Liver (tissue), 9 donors: Measurements from ENCODE around the gene FUBP1. TPM values are rescaled to one million over a fixed set of nuclear protein-coding genes. Genes with fewer than 3 reads are reported as not detected.
"Not testable (repeated sequence)": the region's sequence is repeated elsewhere in the genome, so short reads cannot be mapped to it uniquely, and the experiment has no call there.

ENCODE experiments used
- DNase-seq: peaks from one replicate; pipeline ENCODE4 v3.0.0-alpha.2; 2017; ENCODE audit warnings: low spot score
- H3K27ac ChIP-seq, 2 donors: one replicate each; pipeline ENCODE4 v1.7.0; 2013; ENCODE audit warnings: inconsistent platforms in 2 of 2, low read length in 2 of 2, control low read depth in 1 of 2, low read depth in 1 of 2, mild to moderate bottlenecking in 1 of 2
- H3K27me3 ChIP-seq, 4 donors: one replicate each; pipeline versions ENCODE4 v1.6.1 to v1.7.0; 2013; ENCODE audit warnings: low read length in 3 of 4, inconsistent platforms in 1 of 4, mild to moderate bottlenecking in 1 of 4, moderate library complexity in 1 of 4; ENCODE audit not compliant: control insufficient read depth in 4 of 4, insufficient read depth in 4 of 4
- H3K36me3 ChIP-seq, 4 donors: one replicate each; pipeline versions ENCODE4 v1.6.1 to v1.7.0; 2013; ENCODE audit warnings: low read length in 3 of 4, mild to moderate bottlenecking in 3 of 4, low read depth in 1 of 4, moderate library complexity in 1 of 4; ENCODE audit not compliant: control insufficient read depth in 4 of 4, insufficient read depth in 3 of 4
- H3K4me1 ChIP-seq, 4 donors: one replicate each; pipeline versions ENCODE4 v1.6.1 to v1.7.0; 2013; ENCODE audit warnings: low read length in 3 of 4, mild to moderate bottlenecking in 3 of 4, moderate library complexity in 1 of 4; ENCODE audit not compliant: control insufficient read depth in 4 of 4, insufficient read depth in 4 of 4
- H3K4me3 ChIP-seq, 3 donors: one replicate each; pipeline versions ENCODE4 v1.6.1 to v1.7.0; 2013; ENCODE audit warnings: low read length in 3 of 3, control low read depth in 1 of 3, low read depth in 1 of 3, mild to moderate bottlenecking in 1 of 3
- H3K9ac ChIP-seq, 2 donors: one replicate each; pipeline ENCODE4 v1.7.0; 2013; ENCODE audit warnings: low read length in 2 of 2, mild to moderate bottlenecking in 2 of 2, moderate library complexity in 2 of 2, control low read depth in 1 of 2, low read depth in 1 of 2
- H3K9me3 ChIP-seq, 4 donors: one replicate each; pipeline versions ENCODE4 v1.6.1 to v1.7.0; 2013; ENCODE audit warnings: low read length in 3 of 4; ENCODE audit not compliant: control insufficient read depth in 4 of 4
- EGR1 ChIP-seq, 2 donors: IDR thresholded peaks; 2 replicates each; pipeline ENCODE4 v1.6.1; 2016 to 2018; ENCODE audit warnings: antibody characterized with exemption in 2 of 2, low read depth in 2 of 2
- FOXA1 ChIP-seq: IDR thresholded peaks from 2 replicates; pipeline ENCODE4 v1.6.1; 2016; ENCODE audit warnings: antibody characterized with exemption
- FOXA2 ChIP-seq: IDR thresholded peaks from 2 replicates; pipeline ENCODE4 v1.6.1; 2016; ENCODE audit warnings: antibody characterized with exemption
- GABPA ChIP-seq, 2 donors: IDR thresholded peaks in 1 of 2; conservative IDR thresholded peaks in 1 of 2; 2 replicates each; pipeline ENCODE4 v1.6.1; 2016; ENCODE audit warnings: antibody characterized with exemption in 2 of 2, mild to moderate bottlenecking in 1 of 2, moderate library complexity in 1 of 2
- JUND ChIP-seq, 2 donors: IDR thresholded peaks; 2 replicates each; pipeline ENCODE4 v1.6.1; 2016; ENCODE audit warnings: antibody characterized with exemption in 2 of 2
- NR2F2 ChIP-seq: IDR thresholded peaks from 2 replicates; pipeline ENCODE4 v1.6.1; 2016; ENCODE audit warnings: antibody characterized with exemption
- RAD21 ChIP-seq, 2 donors: IDR thresholded peaks; 2 replicates each; pipeline ENCODE4 v1.6.1; 2016; ENCODE audit warnings: antibody characterized with exemption in 2 of 2, mild to moderate bottlenecking in 2 of 2
- SP1 ChIP-seq: IDR thresholded peaks from 2 replicates; pipeline ENCODE4 v1.6.1; 2018; ENCODE audit warnings: antibody characterized with exemption, mild to moderate bottlenecking
- WGBS: extraction: QIAGEN DNeasy Blood & Tissue Kit; methylation state at CpG from one replicate; pipeline ENCODE4 v1.1.7; 2013; 5-methylcytosine and 5-hydroxymethylcytosine counted together
- polyA plus RNA-seq, 2 donors: library from polyadenylated mRNA; stranded (reverse) in 1 of 2; unstranded in 1 of 2; fragments of 200-250 nt in 1 of 2; fragments of >200 nt in 1 of 2; fragmentation: Nextera tagmentation in 1 of 2; extraction: Ambion mirVana in 1 of 2; gene quantifications; one replicate each; pipeline versions ENCODE4 v1.2.1 to v1.2.3, GENCODE V29; 2013 to 2015
- total RNA-seq, 2 donors: library from RNA; depleted of rRNA; stranded (reverse); fragments of >200 nt; gene quantifications; one replicate each; pipeline ENCODE4 v1.2.3, GENCODE V29; 2014
- TF ChIP-seq, protein P1 (sequence below): IDR thresholded peaks from 2 replicates; pipeline ENCODE4 v1.6.1; 2016; ENCODE audit warnings: antibody characterized with exemption, mild to moderate bottlenecking
- TF ChIP-seq, protein P2 (sequence below): IDR thresholded peaks from 2 replicates; pipeline ENCODE4 v1.6.1; 2016; ENCODE audit warnings: antibody characterized with exemption
- TF ChIP-seq, protein P3 (sequence below): IDR thresholded peaks from 2 replicates; pipeline ENCODE4 v1.6.1; 2016; ENCODE audit warnings: antibody characterized with exemption
- TF ChIP-seq, protein P4 (sequence below): IDR thresholded peaks from 2 replicates; pipeline ENCODE4 v1.6.1; 2016; ENCODE audit warnings: antibody characterized with exemption
- TF ChIP-seq, protein P5 (sequence below): fragments of 150-350 bp; IDR thresholded peaks from 2 replicates; pipeline ENCODE4 v1.5.1; 2017; ENCODE audit warnings: improper control_type of control experiment, low read depth, low read length; ENCODE audit not compliant: missing input control
- donor health status: healthy.
- donor health status: healthy.
- donor health status: healthy.
- donor health status: healthy.
- donor health status: healthy.

Gene FUBP1
- total and polyA plus RNA-seq, 4 donors: 16.3 to 97.4 (median 47.2) TPM

DNA sequence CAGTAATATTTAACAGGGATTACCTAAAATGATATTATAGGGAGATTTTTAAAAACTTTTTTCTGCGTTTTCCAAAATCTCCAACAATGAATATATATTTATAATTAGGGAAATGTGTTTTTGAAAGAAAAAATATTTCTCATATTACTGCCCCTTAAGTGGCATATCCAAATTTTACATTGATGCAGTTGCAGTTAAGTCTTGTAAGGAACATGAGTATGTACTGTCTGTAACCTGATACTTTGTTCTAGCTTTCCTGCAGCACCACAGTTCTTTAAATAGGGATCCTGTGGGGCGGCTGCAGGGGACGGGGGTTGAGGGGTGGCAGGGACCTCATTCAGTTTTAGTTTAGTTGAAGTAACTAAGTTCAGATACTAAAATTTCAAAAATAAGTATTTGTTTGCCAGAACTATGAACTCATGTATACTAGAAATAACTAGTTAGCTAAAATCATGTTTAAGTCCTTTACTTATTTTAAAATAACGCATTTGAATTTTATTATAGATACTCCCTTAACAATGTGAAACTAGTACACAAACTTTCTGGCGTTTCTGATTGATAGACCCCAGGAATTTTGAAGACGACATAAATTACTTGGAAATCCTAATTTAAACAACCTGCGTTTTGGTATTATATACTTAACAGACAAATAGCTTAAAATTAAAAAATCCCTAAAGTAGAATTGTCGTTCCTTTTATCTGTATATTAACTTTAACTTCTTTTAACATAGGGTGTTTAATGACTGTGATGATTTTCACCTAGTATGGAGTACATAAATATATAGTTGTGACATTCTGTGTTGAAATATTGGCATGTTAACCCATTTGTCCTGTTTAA lies 25.2 kb upstream of the FUBP1 start:
- no peak for TF ChIP-seq FOXA2
- TF ChIP-seq, protein P1, sequence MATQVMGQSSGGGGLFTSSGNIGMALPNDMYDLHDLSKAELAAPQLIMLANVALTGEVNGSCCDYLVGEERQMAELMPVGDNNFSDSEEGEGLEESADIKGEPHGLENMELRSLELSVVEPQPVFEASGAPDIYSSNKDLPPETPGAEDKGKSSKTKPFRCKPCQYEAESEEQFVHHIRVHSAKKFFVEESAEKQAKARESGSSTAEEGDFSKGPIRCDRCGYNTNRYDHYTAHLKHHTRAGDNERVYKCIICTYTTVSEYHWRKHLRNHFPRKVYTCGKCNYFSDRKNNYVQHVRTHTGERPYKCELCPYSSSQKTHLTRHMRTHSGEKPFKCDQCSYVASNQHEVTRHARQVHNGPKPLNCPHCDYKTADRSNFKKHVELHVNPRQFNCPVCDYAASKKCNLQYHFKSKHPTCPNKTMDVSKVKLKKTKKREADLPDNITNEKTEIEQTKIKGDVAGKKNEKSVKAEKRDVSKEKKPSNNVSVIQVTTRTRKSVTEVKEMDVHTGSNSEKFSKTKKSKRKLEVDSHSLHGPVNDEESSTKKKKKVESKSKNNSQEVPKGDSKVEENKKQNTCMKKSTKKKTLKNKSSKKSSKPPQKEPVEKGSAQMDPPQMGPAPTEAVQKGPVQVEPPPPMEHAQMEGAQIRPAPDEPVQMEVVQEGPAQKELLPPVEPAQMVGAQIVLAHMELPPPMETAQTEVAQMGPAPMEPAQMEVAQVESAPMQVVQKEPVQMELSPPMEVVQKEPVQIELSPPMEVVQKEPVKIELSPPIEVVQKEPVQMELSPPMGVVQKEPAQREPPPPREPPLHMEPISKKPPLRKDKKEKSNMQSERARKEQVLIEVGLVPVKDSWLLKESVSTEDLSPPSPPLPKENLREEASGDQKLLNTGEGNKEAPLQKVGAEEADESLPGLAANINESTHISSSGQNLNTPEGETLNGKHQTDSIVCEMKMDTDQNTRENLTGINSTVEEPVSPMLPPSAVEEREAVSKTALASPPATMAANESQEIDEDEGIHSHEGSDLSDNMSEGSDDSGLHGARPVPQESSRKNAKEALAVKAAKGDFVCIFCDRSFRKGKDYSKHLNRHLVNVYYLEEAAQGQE: peak; percentile 42
- 7% methylated on average over 8 of the region's 8 CpGs for WGBS
- DNase-seq: peak; percentile 55
- Histone ChIP-seq H3K9ac (peak overlapping the region; percentile 97 to 100), H3K27me3 (no peaks in the 10 kb centered on the region), H3K27ac (peak overlapping the region; percentile 97 to 99), H3K9me3 (no peaks in the 10 kb centered on the region), H3K36me3 (no peaks in the 10 kb centered on the region), H3K4me3 (peak overlapping the region in 2 of 3 donors; percentile 46 to 84), H3K4me1 (peaks cover 2 to 15% (median 13%) of the 10 kb centered on the region in 4 donors)

DNA sequence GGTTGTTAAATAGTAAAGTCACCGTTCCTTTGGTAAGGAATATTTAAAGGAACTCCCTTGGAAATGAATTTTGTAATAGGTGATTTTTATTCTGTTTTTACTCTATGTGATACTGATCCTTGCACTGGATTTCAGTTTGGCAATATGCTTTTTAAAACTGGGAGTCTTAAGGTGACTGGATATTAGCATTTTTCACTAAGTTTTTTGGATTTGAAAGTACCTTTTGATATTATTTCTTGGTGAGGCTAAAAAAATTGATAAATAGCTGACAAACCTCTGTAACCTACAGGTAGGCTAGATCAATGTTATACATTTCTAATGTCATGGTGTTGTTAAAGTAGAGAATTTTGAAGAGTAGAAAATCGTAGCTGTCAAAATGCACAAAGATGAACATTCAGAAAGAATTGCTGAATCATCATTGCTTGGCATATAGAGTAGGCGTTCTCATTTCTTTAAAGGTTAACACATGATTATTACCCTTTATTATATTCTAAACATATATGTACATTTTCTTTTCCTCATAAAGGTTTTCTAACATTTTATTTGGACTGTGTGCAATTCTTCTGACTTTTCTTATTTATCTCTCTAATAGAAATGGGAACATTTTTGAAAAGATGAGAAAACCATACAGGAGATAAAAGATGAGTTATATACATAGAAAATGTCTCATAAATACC lies 24.3 kb upstream of the FUBP1 start:
- DNase-seq: no peak
- H3K9me3 ChIP-seq: no peaks in the 10 kb centered on the region
- H3K27ac ChIP-seq: peak overlapping the region; percentile 97 to 99
- H3K4me3 ChIP-seq: no peak overlapping the region
- 36% methylated on average over 3 of the region's 3 CpGs for WGBS
- no peaks in the 10 kb centered on the region for H3K27me3 ChIP-seq
- H3K9ac ChIP-seq: peak overlapping the region; percentile 41 to 43
- H3K4me1 ChIP-seq: peaks cover 2 to 13% (median 10%) of the 10 kb centered on the region in 4 donors
- no peaks in the 10 kb centered on the region for H3K36me3 ChIP-seq
- TF ChIP-seq EGR1 (IDR thresholded peaks at IDR 0.05; ENCODE audit: low read depth in 2 of 2): no peak
- TF ChIP-seq SP1: no peak
- TF ChIP-seq, protein P2, sequence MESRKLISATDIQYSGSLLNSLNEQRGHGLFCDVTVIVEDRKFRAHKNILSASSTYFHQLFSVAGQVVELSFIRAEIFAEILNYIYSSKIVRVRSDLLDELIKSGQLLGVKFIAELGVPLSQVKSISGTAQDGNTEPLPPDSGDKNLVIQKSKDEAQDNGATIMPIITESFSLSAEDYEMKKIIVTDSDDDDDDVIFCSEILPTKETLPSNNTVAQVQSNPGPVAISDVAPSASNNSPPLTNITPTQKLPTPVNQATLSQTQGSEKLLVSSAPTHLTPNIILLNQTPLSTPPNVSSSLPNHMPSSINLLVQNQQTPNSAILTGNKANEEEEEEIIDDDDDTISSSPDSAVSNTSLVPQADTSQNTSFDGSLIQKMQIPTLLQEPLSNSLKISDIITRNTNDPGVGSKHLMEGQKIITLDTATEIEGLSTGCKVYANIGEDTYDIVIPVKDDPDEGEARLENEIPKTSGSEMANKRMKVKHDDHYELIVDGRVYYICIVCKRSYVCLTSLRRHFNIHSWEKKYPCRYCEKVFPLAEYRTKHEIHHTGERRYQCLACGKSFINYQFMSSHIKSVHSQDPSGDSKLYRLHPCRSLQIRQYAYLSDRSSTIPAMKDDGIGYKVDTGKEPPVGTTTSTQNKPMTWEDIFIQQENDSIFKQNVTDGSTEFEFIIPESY: no peak
- TF ChIP-seq JUND (IDR thresholded peaks at IDR 0.05): no peak
- TF ChIP-seq GABPA (IDR thresholded peaks at IDR 0.05 in 1 of 2, conservative IDR thresholded peaks at IDR 0.05 in 1 of 2): no peak
- TF ChIP-seq, protein P1: no peak
- TF ChIP-seq RAD21 (IDR thresholded peaks at IDR 0.05): no peak
- TF ChIP-seq, protein P3, sequence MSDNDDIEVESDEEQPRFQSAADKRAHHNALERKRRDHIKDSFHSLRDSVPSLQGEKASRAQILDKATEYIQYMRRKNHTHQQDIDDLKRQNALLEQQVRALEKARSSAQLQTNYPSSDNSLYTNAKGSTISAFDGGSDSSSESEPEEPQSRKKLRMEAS: no peak
- no peak for TF ChIP-seq FOXA1
- TF ChIP-seq, protein P4, sequence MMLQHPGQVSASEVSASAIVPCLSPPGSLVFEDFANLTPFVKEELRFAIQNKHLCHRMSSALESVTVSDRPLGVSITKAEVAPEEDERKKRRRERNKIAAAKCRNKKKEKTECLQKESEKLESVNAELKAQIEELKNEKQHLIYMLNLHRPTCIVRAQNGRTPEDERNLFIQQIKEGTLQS: no peak
- no peak for TF ChIP-seq NR2F2
- TF ChIP-seq, protein P5, sequence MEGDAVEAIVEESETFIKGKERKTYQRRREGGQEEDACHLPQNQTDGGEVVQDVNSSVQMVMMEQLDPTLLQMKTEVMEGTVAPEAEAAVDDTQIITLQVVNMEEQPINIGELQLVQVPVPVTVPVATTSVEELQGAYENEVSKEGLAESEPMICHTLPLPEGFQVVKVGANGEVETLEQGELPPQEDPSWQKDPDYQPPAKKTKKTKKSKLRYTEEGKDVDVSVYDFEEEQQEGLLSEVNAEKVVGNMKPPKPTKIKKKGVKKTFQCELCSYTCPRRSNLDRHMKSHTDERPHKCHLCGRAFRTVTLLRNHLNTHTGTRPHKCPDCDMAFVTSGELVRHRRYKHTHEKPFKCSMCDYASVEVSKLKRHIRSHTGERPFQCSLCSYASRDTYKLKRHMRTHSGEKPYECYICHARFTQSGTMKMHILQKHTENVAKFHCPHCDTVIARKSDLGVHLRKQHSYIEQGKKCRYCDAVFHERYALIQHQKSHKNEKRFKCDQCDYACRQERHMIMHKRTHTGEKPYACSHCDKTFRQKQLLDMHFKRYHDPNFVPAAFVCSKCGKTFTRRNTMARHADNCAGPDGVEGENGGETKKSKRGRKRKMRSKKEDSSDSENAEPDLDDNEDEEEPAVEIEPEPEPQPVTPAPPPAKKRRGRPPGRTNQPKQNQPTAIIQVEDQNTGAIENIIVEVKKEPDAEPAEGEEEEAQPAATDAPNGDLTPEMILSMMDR: no peak

DNA sequence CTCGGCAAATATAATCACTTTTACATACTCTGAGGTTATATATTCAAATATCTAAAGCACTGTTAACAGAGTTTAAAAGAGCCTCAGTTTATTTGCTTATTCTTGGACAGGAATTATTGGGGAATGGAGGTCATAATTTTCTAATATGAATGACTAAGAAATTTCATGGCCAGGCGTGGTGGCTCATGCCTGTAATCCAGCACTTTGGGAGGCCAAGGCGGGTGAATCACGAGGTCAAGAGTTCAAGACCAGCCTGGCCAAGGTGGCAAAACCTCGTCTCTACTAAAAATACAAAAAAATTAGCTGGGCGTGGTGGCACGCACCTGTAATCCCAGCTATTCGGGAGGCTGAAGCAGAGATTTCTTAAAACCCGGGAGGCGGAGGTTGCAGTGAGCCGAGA lies 21.7 kb upstream of the FUBP1 start:
- not testable (repeated sequence) for H3K27ac ChIP-seq, H3K4me3 ChIP-seq, H3K36me3 ChIP-seq, H3K4me1 ChIP-seq, H3K9ac ChIP-seq, H3K27me3 ChIP-seq, DNase-seq, H3K9me3 ChIP-seq
- WGBS: 94% methylated on average over 11 of the region's 11 CpGs
